ENCODE measurements around the gene NRAS.
A peak's percentile ranks its signal among the peaks of the same experiment; 100 is the strongest.

The NRAS gene

DNA sequence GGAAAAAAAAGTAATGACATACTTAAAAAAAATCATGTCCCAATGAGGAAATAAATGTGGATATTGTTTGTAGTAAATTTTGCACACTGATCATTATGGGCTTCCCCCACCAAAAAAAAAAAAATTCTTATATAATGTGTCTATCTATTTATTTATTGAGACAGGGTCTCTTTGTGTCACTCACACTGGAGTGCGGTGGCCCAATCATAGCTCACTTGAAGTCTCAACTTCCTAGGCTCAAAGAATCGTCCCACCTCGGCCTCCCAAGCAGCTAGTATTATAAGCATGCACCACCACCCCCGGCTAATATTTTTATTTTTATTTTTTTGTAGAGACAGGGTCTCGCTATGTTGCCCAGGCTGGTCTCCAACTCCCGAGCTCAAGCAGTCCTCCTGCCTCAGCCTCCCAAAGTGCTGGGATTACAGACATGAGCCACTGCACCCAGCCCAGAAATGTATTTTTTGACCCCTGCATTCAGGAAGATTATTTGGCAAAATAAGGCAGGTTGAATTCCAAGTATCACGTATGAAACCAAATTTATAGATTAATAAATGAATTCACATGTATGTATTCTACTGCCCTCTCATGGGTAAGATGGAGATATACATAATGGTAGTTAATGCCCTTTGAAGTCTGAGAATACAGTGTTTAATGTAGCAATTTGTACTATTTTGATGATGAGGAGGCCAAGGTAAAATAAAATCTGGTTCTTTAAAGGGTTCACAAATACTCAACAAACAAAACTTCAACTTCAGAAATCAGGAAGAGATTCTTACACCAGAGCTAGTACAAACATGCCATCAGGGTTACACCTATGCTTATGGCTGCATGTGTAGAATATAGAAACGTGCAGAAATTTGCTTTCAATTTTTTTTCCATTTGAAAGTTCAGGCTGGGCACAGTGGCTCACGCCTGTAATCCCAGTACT, 45.3 kb downstream of the NRAS start:
- DNase-seq = no peak

DNA sequence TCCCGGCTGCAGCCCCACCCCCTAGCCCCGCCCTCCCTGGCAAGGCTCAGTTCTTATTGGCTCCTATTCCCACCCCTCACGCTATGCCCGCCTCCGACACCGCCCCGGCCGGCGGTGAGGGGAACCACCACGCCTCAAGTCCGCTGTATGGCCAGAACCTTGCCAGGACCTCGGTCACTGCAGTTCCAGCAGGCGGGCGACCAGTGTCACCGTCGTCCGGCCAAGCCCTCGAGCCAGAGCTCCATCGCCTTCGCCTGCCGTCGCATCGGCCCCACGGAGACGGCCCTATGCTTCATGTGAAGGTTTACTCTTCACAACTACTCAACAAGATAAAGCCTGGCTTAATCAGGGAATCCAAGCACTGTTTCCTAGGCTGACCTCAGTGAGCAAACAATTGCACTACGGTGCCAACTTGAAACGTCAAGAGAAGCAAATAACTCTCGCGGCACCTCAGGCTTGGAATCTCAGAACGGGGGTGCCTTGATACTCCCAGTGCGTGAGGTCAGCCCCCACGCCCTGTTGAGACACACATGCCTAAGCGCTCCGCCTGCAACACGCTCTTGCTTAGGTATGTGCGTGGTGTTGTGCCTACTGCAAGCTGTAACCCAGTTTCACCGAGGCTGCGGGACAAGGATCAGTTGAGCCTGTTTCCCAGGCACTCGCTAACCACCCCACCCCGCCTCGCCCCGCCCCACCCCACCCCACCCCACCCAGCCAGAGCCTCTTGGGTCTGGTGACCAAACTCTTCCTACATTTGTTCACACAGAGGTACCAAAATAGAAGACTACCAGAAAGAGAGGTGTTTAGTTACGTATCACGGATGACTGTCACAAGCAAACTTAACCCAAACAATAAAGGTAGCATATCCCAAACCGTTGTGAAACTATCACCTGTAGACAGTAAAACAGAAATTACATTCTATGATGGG, 46.2 kb downstream of the NRAS start:
- DNase-seq = peak; percentile 85

DNA sequence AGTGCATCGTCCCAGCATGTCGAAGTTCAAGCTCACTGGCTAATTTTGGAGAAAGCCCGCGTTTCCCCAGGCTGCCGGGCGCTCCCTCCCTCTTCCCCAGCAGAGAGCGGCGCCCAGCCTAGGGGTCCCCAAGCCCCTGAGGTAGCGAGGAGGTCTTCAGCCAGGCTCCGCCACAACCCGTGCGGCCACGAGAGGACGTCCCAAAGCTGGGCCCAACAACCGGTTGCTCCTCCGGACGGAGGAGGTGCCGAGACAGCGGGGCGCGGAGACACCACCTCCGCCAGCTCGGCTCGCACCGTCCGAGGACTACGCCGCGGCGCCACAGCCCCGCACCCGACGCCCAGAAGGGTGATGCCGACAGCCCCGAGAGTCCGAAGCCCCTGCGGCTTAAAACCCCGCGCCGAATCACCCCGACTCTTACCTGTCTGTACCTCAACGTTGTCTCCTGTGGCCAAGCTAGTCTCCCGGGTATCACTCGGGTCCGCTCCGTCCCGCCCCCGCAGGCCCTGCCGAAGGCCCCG, 46.9 kb downstream of the NRAS start, which contains the start of gene DENND2C:
Gene DENND2C (minus strand): TSS at position 488 of the 521 bp plus-strand sequence. CDS start 44,065 bp downstream, outside the sequence.
- no peak for DNase-seq

DNA sequence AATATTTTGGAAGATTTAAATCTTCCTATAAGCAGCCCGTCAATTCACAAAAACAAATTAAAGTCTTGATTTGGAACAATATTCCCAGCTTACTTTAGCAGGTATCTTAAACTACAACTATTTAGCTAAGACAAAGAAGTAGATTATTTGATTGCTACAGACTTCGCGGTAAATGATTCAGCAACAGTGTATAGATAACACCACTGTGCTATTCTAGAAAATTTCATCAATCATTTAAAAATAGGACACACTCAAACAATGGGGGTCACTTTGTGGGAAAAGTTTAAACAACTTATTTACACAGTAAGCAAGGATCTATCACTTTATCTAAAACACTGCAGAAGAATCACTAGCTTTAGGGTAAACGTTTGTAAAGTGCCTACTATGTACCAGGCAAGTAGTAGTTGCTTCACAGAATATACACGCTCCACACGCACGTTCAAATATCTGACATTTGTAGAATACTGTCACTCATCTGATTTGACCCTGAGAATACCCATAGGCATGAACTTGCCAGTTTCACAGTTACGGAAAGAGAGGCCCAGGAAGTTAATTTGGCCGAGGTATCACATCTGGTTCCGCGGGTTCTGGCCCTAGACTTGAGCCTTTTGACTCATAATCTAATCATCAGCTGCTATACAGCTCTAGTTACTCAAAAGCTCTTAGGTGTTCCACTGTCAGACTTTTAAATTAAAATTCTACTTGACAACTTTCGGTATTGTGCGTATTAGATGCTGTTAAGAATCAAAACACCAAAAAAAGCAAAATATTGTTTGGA, 47.6 kb downstream of the NRAS start:
- DNase-seq = no peak

DNA sequence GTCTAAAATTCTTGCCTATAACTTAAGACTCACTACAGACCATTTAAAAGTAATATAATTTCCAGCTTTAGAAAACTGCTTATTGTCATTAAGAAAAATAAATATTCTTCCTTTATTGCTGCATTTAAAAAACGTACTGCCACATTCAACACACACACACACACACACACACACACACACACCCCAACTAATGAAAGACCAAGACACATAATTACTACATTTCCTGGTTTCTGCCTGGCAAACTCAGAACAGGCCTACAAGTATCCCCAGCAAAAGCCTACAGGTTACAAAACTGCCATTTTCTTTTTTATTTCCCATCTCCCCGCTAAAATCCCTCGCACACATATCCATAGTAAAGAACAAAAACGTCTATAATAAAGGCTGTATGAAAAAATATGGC, 48.2 kb downstream of the NRAS start:
- no peak for DNase-seq

DNA sequence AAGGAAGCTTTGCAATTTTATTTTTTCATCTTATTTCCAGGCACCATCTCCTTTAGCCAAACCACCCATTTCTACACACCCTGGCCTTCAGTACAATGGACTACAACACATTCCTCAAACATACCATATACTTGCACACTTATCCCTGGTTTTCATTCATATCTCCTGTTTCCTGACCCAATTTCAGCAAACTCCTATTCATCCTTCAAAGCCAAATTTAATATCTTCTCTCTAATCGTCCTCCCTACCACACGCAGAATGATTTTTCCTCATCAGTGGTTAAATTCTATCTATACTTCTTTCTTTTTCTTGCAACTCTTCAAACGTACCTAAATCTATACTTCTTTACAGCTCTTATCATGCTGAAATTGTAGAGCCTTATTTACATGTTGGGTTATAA, 49.6 kb downstream of the NRAS start:
- no peak for DNase-seq

DNA sequence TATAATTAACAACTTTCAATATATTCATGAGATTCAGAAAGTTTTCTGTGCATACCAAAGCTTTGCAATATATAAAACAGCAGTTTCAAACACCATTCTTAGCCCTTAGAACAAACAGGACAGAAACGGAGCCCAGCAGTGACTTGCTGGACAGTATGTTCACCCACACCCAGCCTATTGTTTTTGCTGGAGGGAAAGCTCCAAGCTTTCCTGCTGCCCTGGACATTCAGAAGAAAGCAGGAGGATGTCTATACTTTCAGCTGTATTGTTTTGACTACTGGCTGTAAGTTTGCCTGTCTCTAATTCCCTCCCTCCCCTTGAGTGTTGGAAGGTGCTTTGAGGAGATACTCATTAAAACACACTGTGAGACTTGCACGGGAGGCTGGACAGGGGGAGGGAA, 56.3 kb downstream of the NRAS start:
- DNase-seq = no peak
